Activated naive CD4-positive, alpha-beta T cell treated with anti-CD3 and anti-CD28 coated beads, Interleukin-2, amount 50 U/mL, for 16 hours (primary cell): Measurements from ENCODE around the gene CHD5.

Experiments
- DNase-seq: peaks from one replicate; pipeline ENCODE4 v3.0.0-alpha.2; 2020

The CHD5 gene

DNA sequence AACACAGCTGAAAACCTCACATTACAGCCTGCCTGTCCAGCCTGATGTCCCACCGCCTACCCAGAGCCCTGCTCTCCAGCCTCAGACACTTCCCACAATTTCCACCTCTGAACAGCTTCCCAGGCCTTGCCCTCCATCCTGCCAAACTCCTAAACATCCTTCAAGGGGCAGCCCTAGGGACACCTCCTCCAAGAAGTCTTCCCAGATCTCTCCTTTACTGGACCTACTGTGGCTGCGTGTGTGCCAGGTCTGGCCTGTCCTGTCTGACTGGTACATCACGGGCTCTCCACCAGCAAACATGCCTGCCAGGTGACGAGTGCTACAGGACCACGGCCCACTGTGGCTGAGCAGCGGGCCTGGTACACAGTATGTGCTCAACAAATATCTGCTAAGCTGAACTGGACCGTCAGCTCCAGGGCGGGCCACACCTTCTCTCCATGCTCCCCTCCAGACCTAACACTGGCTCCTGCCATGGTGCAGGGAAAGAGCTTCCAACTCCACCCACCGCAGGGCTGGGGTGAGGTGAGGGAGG lies 28.8 kb downstream of the CHD5 start:
- no peak for DNase-seq

DNA sequence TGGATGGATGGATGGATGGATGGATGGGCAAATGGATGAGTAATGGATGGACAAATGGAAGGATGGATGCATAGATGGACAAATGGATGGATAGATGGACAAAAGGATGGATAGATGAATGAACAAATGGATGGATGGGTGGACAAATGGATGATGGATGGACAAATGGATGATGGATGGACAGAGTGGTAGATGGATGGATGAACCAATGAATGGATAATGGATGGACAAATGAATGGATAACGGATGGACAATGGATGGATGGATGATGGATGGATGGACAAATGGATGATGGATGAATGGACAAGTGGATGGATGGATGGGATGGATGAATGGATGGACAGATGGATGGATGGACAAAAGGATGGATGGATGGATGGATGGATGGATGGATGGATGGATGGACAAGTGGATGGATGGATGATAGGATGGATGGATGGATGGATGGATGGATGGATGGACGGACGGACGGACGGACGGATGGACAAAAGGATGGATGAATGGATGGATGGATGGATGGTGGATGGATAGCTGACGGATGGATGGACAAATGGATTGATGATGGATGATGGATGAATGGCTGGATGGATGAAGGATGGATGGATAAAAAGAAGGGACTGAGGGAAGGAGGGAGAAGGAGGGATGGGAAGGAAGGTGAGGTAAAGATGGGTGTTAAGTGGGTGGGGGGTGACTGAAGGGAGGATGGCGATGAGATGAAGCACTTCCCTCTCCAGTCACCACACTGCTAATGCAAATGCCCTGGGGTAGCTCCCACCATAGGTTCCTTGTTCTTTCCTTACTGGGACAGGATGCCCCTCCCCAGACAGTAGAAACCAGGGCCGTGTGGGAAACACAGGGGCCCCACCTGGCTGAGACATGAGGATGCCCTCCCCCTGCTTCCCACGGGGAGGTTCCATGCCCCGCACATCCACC lies 29.8 kb downstream of the CHD5 start:
- no peak for DNase-seq

DNA sequence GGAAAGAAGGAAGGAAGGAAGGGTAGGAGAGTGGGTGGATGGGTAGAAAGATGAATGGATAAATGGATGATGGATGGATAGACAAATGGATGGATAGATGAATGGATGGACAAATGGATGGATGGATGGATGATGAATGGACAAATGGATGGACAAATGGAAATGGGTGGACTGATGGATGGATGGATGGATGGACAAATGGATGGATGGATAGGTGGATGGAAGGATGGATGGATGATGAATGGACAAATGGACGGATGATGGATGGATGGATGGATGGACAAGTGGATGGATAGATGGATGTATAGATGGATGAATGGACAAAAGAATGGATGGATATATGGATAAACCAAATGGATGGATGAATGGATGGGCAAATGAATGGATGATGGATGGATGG lies 30.5 kb downstream of the CHD5 start:
- DNase-seq: no peak

DNA sequence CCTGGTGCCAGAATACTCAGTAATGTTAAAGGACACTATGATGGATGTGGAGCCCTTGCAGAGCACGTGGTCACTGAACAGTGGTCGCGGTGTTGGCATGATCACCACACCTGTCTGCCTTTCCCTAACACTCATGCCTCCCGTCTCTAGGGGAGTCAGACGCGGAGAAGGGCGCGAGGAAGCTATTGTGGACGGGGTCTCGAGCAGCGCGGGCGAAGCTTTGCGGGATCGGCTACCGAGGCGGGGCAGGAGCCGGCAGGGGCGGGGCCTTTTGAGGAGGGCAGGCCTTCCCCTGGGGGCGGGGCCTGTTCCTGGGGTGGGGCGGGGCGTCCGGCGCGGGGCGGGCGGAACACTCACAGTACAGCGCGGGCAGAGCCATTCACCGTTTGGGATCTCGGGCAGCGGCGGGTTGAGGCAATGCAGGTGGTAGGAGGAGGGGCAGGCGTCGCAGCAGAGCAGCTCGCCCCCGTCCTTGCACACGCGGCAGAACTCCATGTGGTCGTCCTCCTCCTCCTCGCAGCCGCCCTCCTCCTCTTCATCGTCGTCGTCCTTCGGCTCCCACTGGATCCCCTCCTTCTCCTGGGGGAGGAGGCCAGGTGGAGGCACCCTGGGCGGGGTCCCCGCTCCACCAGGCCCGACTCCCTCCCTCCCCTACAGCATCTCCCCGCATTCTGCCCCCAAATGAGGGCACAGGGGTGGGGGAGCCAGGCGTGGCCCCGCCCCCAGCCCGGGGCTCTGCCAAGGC lies 31.5 kb downstream of the CHD5 start:
- peak; percentile 72 for DNase-seq

DNA sequence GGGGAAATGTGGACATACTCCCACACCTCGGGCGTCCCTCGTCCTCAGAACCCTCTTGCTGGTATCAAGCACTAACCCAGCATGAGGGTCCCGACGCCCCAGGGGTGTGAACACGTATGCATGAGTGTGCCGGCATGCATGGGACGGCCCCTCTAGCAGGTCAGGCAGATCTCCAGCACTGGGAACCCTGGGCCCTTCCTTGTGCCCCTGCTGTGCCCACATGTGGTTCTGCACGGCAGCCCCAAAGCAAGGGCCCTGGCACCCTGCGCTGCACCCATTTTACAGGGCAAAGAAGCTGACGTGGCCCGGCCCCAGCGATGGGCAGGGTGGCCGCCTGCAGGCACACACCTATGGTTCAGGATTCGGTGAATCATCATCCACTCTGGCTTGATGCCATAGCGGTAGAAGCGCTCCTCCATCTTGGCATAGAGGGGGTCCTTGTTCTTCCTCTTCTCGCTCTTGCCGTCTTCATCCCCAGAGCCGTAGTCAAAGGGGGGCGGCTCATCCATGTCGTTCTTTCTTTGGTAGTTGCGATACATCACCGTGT lies 34.2 kb downstream of the CHD5 start:
- no peak for DNase-seq

DNA sequence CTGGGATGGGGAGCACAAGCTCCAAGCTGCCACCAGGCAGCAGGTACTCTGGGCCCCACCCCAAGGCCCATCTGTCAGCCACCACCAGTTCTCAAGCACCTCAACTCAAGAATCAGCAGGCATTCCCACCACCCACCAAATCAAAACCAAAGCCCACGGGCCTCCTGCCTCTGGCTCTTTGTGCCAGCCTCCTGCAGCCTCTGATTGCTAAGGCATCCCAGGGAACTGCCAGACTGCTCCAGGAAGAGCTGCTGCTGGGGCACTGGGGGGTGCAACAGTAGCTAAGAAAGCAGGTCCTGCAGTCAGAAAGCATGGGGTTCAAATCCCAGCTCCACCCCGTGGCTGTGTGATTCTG lies 34.7 kb downstream of the CHD5 start:
- DNase-seq: no peak

DNA sequence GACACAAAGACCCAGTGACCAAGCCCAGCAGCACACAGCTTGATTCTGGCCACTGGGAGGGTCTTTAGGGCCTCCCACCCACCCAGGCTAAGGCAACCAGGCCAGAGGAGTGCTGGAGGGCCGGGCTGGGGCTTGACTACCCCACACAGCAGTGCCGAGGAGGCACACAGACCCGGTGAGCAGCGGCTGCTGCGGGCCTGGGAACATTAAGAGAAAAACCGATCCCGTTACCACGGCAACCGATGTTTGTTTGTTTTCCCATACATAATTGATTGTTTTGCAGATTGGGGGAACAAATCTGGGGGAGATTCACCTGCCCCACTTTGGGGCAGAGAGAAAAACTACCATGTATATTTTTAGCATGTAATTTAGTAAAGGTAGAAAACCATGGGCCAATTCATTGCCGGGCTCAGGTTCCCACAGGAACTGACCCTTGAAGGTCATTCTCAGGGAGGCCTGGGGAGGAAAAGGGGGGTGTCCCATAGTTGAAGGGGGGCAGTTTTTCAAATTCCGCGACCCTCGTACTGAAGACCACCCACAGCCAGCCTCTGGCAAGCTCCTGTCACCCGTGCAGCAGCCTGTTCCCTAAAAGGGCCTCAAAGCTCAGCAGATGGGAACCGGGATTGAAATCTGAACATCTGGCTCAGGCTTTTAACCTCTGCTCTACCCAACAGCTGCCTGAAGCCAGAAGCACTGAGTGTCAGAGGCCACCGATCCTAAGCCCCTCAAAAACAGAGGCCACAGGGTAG lies 35.3 kb downstream of the CHD5 start:
- no peak for DNase-seq

DNA sequence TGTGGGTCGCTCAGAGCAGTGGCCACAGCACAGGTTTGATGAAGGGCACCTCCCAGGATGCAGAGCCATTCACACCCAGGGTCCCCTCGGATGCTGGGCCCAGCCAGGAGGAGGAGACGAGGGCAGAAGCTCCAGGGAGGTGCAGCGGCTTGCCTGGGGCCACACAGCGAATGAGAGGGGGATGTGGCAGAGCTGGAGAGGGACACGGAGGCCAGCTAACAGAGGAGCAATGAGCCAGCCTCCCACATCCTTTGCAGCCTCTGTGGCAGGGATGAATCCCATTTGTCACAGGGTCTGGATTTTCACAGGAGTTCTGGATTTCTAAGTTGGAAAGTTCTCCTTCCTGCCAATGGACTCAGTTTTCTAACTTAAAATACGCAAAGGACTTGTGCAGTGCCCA lies 35.9 kb downstream of the CHD5 start:
- DNase-seq: no peak

DNA sequence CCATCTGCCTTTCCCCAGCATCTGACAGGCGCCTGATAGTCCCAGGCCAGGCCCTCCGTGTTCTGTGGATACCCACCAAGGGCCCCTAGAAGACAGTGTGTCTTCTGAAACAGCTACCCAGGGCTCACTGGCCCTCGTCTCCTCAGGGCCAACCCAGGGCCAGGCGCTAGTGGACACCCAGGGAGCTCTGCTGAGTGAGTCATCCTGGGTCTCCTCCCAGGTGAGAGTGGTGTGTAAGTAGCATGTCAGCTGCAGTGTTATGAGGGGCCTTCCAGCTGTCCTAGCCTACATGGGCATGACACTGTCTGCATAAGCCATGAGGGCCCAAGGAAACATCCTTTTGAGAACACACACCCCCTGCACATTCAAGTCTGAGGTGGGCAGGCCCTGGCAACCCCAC lies 36.7 kb downstream of the CHD5 start:
- no peak for DNase-seq

DNA sequence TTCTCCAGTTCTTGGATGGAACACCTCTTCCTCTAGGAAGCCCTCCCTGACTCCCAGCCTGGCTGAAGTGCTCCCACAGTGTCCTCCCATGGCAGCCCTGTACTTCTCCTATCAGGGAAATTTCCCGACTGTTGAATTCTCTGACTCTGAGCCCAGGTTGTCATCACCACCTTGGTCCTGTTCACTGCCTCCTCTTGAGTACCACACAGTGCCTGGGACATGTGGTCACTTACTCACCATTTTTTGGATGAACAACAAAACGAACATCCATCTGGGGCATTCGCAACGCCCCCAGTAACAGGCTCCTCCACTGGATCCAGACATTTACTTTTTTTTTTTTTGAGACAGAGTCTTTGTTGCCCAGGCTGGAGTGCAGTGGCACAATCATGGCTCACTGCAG lies 37.4 kb downstream of the CHD5 start:
- DNase-seq: no peak

DNA sequence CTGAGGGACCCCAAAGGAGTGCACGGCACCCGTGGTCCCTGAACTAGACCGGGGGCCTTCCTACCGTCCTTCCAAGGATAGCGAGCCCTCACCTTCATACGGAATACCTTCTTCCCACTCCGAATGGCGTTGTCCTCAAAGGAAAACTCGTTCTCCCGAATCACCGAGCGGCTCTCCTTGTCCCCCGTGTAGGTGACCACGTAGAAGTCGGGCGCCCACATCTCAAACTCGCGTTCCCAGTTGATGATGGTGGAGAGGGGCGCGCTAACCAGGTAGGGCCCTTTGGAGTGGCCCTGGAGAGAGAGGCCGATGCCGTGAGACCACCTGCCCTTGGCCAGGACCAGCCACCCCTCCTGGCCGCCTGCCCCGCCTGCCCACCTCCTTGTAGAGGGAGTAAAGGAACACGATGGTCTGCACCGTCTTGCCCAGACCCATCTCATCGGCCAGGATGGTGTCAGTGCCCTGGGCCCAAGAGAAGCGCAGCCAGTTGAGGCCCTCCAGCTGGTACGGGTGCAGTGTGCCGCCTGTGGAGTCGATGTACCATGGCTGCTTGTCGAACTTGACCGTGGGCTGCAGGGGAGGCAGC lies 38.0 kb downstream of the CHD5 start:
- no peak for DNase-seq

DNA sequence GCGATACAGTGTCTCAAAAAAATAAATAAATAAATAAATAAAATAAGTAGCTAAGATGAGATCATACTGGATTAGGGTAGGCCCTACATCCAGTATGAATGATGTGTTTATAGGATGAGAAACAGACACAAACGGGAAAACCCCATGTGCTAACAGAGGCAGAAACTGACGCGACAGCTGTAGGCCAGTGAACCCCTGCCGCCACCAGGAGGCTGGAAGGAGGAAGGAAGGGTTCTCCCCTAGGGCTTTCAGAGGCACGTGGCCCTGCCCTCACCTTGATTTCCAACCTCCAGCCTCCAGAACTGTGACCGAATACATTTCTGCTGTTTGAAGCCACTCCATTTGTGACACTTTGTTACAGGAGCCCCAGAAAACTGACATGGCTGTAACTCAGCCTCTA lies 38.5 kb downstream of the CHD5 start:
- DNase-seq: no peak

DNA sequence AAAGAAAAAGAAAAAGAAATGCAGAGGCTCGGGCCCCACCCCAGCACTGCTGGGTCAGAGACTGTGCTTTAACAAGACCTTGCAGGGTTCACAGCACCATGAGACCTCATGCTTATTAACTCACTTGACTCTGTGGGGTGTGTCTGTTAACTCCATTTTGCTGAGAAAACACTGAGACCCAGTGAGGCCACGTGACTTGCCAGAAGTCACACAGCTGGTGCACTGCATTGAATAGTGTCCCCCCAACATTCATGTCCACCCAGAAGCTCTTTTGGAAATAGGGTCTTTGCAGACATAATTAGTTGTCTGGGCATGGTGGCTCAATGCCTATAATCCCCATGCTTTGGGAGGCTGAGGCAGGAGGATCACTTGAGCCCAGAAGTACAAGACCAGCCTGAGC lies 39.7 kb downstream of the CHD5 start:
- DNase-seq: no peak

DNA sequence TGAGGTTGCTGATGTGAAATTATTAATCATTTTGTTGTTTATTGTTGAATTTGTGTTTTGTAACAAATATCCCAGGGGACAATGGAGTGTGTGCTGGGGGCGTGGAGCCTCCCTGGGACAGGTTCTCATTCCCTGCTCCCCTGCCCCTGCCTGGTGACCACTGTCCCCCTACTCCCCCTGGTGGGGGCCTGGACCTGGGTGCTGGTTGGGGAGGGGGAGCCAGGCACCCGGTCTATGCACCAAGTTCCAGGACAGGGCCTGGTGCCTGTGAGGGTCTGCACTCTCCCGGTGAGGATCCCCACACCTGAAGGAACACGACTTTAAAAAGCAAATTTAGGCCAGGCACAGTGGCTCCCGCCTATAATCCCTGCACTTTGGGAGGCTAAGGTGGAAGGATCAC lies 42.4 kb downstream of the CHD5 start:
- no peak for DNase-seq

DNA sequence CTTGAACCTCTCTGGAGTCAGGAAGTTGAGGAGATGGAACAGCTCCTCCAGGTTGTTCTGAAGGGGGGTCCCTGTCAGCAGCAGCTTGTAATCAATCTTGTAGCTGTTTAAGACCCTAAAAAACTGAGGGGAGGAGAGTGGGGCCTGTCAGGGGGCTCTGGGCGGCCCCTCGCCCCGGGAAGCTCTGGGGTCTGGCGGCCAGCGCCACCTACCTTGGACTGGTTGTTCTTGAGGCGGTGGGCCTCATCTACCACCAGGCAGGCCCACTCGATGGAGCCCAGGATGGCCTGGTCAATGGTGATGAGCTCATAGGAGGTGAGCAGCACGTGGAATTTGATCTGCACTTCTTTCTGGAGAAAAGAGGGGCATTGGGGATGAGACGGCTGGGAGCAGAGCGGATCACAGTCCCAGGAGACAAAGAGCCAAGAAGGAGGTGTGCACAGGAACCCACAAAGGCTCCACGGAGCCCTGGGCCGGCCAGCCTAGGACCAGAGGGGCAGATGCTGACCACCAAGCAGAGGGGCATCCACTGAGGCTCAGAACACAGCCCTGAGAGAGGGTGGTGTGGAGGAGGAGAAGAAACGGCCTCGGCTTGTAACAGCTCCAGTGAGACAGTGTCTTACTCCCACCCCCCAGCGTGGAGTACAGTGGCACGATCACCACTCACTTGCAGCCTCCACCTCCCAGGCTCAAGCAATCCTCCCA lies 43.5 kb downstream of the CHD5 start:
- no peak for DNase-seq

DNA sequence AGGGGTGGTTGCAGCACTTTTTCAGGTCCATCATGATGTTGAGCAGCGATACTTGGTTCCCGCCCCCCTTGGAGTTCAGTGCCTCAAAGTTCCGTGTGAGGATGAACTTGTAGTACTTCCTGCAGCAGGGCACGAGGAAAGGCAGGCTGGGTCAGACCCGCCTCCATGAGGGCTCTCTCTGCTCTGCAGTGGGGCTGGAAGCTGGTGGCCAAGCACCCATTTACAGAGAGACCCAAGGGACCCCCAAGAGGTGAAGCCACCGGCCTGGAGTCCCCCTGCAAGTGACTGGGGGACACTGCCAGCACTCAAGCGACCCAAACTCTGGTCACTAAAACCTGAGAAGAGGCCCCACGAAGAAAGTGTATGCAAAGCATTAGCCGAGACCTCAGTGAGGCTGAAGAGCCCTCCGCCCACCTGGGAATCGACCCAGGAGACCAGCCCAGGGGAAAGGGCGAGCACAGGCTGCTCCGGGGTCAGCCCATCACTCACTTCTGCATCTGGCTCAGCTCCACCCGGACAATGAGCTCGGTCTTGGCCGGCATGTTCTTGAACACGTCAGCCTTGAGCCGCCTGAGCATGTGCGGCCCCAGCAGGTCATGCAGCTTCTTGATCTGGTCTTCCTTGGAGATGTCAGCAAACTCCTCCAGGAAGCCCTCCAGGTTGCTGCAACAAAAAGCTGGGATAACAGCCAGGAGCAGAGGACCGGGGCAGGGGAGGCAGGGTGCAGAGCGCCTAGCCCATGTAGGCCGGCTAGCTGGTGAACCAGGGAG lies 45.2 kb downstream of the CHD5 start:
- DNase-seq: no peak

DNA sequence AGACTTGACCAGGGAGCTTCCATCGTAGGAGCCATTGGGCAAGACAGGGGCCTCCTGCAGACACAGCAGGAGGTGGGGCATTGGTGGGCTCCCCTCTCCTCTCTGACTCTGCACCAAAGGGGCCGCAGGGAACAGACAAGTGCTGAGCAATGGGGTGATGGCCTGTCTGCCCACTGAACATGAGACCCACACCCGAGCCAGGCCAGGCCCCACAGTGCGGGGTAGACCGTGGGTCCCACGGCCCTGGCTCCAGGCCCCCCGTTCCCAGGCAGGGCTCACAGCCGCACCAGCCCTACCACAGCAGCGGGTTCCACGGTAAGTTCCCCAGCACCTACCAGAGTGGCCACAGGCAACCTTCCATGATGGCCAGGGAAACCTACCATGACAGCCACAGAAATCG lies 45.9 kb downstream of the CHD5 start:
- no peak for DNase-seq

DNA sequence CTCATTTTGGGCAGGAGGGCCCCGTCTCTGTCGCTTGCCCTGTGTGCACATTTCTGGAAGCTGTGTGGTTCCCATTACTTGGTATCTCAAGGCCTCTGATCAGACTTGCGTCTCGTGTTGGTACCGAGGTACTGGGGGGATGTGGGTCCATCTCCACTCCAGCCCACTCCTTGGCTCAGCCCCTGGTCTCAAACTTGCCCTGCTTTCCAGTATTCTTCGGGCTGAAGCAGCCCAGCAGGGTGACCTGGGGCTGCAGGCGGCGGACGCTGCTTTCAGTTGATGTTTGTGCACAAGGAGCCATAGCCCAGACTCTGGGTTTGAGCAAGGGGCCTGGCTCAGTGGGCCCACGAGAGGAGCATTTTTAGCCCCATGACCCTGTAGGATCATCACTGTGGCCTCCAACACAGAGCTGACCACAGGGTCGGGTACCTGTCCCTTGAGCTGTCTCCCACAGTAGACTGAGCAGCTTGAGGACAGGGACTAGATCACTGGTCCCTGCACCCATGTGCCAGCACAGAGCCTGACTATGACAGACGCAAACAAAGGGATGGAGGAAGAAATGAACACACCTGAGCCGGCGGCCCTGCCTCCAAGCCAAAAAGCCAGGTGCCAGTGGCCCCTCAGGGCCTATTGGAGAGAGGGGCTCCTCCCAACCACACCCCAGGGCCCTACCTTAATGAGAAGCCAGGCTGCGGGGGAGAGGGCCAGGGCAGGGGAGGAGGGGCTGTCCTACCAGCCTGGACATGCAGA lies 46.8 kb downstream of the CHD5 start:
- no peak for DNase-seq

DNA sequence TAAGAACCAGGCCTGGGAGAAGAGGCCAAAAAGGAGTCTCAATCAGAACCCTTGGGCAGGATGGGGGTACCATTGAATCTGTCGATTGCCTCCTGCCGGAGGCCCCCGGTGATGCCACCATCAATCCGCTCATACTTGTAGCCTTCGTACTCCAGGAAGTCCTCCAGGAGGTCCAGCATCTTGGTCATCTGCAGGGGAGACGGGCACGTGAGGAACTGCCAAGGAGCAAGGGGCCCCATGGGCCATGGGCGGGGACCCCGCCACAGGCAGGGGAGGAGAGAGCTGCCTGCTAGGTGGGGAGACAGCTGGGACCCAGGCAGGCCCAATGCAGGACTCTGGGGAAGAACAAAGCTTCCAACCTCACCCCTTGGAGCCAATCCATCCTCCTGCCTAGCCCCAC lies 48.6 kb downstream of the CHD5 start:
- no peak for DNase-seq

DNA sequence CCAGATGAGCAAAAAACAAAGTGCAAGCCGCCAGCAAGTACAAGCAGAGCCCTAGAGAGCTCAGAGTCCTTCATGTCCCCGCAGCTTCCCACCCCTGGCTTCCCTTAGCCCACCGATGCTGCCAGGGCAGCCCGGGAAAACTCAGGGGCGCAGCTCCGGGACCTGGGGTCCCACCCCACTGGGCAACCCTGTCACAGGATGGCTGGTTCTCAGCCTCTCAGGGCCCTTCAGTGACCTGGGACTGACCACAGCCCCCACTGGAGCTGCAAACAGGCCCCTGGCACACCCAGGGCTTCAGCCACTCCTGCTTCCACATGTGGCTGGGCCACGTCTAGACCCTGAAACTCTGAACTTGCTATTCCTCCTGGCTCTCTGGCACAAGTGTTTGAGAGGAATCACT lies 49.5 kb downstream of the CHD5 start:
- DNase-seq: no peak

DNA sequence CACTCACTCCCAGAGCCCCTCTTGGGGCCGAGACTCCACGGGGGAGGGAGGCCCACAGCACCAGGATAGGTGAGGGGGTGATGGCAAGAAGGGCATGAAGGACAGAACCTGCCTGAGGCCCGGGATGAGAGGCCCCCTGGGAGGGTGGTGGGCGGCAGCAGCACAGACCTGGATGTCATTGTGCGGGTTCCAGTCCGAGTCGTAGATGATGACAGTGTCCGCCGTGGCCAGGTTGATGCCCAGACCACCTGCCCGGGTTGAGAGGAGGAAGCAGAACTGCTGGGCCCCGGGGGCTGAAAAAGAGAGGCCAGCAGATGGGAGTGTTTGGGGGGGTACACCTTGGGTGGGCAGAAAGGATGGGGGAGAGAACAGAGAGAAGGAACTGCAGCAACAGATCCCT lies 50.1 kb downstream of the CHD5 start:
- no peak for DNase-seq
